Stimulated activated naive CD8-positive, alpha-beta T cell treated with anti-CD3 and anti-CD28 coated beads, Interleukin-15, amount 100 ng/mL, for 72 hours (primary cell): ENCODE data around the gene MRPL47.

Experiments
- ATAC-seq: fragments of 150-1000 bp; cut with Tn5 transposase; 2 replicates; pipeline ENCODE4 v1.10.0; 2021; ENCODE audit warnings: mild to moderate bottlenecking, moderate library complexity
- DNase-seq, 2 donors: peaks; one replicate each; pipeline ENCODE4 v3.0.0; 2021 to 2022
- H3K27ac Mint-ChIP-seq, 2 donors: one replicate each; pipeline ENCODE4 v1.8.0; 2022; ENCODE audit warnings: mild to moderate bottlenecking in 2 of 2, mixed read lengths in 2 of 2, moderate library complexity in 2 of 2
- H3K27me3 Mint-ChIP-seq: one replicate; pipeline ENCODE4 v1.8.0; 2022; ENCODE audit warnings: mixed read lengths
- H3K4me1 Mint-ChIP-seq: one replicate; pipeline ENCODE4 v1.8.0; 2022; ENCODE audit warnings: mild to moderate bottlenecking, mixed read lengths
- H3K4me3 Mint-ChIP-seq, 2 donors: one replicate each; pipeline ENCODE4 v1.8.0; 2022; ENCODE audit warnings: mild to moderate bottlenecking in 2 of 2, mixed read lengths in 2 of 2, moderate library complexity in 1 of 2
- H3K9me3 Mint-ChIP-seq, 2 donors: one replicate each; pipeline ENCODE4 v1.8.0; 2022; ENCODE audit warnings: mixed read lengths in 2 of 2

The MRPL47 gene

GRCh38 chr3:179546814-179547241 lies 57.6 kb downstream of the MRPL47 start:
- Mint-ChIP-seq H3K4me1 (no peaks in the 10 kb centered on the region), H3K27me3 (no peaks in the 10 kb centered on the region), H3K27ac (no peak overlapping the region), H3K4me3 (no peak overlapping the region), H3K9me3 (no peaks in the 10 kb centered on the region)
- ATAC-seq (no peak), DNase-seq (no peak)

- Mint-ChIP-seq H3K9me3 (no peaks in the 10 kb centered on the region), H3K27me3 (no peaks in the 10 kb centered on the region), H3K27ac (no peak overlapping the region), H3K4me3 (no peak overlapping the region), H3K4me1 (no peaks in the 10 kb centered on the region)
- DNase-seq (no peak), ATAC-seq (no peak)
Measured at GRCh38 chr3:179544981-179545645, 59.3 kb downstream of the MRPL47 start.

DNA sequence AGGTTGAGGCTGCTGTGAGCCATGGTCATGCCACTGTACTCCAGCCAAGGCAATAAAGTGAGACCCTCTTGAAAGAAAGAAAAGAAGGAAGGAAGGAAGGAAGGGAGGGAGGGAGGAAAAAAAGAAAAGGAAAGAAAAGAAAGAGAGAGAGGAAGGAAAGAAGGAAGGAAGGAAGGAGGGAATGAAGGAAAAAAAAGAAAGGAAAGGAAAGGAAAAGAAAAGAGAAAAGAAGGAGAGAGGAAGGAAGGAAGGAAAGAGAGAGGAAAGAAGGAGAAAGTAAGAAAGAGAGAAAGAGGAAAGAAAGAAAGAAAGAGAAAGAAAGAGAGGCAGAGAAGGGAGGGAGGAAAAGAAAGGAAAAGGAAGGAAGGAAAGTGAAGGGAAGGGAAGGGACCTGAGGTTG lies 62.1 kb downstream of the MRPL47 start:
- Mint-ChIP-seq H3K9me3 (no peaks in the 10 kb centered on the region), H3K4me3 (no peak overlapping the region), H3K27ac (no peak overlapping the region), H3K4me1 (no peaks in the 10 kb centered on the region), H3K27me3 (no peaks in the 10 kb centered on the region)
- ATAC-seq (no peak), DNase-seq (no peak)

DNA sequence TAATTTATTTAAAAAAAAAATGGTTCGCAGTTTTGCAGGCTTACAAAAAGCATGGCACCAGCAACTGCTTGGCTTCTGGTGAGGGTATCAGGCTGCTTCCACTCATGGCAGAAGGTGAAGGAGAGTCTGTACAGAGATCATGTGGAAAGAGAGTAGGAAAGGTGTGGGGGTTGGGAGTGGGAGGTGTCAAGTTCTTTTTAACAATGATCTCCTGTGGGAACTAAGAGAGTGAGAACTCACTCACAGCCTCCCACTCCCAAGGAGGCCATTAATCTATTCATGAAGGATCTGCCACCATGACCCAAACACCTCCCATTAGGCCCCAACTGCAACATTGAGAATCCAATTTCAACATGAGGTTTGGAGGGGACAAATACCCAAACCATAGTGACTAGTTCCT lies 62.8 kb downstream of the MRPL47 start:
- no peak for ATAC-seq
- no peaks in the 10 kb centered on the region for H3K9me3 Mint-ChIP-seq
- no peaks in the 10 kb centered on the region for H3K27me3 Mint-ChIP-seq
- H3K4me1 Mint-ChIP-seq, result no peaks in the 10 kb centered on the region
- DNase-seq, result no peak
- H3K27ac Mint-ChIP-seq, result no peak overlapping the region
- no peak overlapping the region for H3K4me3 Mint-ChIP-seq

DNA sequence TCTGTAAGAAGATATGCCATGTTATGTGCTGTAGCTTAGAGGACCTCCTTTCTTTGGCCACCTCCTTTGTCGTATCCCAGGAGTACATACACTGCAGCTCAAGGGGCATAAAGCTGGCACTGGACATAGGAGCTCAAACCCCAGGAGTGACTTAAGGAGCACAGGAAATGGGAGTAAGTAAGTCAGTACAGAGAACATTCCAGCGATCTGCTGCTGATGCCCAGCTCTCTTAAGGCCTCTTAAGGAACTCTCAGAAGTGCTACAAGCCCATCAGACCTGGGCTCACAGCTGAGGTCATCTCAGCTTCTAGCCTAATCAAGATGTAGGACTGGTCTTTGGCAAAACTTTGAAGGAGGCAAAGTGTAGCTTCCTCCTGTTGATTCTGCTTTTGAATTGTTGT lies 63.3 kb downstream of the MRPL47 start:
- no peaks in the 10 kb centered on the region for H3K4me1 Mint-ChIP-seq
- H3K4me3 Mint-ChIP-seq, result no peak overlapping the region
- no peak overlapping the region for H3K27ac Mint-ChIP-seq
- DNase-seq (no peak), ATAC-seq (no peak)
- H3K27me3 Mint-ChIP-seq, result no peaks in the 10 kb centered on the region
- no peaks in the 10 kb centered on the region for H3K9me3 Mint-ChIP-seq
